Measurements from ENCODE around the gene CDH15. TPM values are rescaled to one million over a fixed set of nuclear protein-coding genes. Genes with fewer than 3 reads are reported as not detected.

Gene CDH15
- total and polyA plus RNA-seq, 9 of the 15 experiments (the other 6 are each of a cell fraction or from before 2014, with no cell fraction given) = 0.07 to 0.18 TPM; not detected in 7

DNA sequence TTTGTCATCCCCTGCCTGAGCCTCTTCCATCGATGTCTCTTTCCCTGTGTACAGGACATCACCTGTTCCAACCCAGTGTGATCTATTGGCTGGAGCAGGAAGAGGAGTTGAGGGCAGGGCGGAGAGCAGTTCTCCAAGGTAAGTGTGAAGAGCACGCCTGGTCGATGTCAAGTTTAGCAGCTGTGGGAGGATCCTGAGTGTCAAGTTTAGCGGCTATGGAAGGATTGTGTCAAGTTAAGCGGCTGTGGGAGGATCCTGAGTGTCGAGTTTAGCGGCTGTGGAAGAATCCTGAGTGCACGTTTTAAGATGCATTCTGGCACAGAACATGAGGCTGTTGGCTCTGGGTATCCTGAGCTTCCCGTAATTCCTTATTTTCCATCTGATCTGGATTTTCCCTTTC, 53.1 kb downstream of the CDH15 start:
- BruUV-seq (replicated peaks) = no TSS peak
- Histone ChIP-seq H3K27ac (ENCODE audit: extremely low read depth, low read depth, low read length) (no peak overlapping the region), H3K79me2 (ENCODE audit: control insufficient read depth, insufficient read depth, low read length) (peaks cover 10% of the 10 kb centered on the region; the same call in 2 of the 3 replicates), H3K4me2 (ENCODE audit: insufficient read depth, low read length) (no peak overlapping the region), H3K9me3 (replicated peaks; ENCODE audit: control insufficient read depth, insufficient read depth, low read depth, low read length) (peaks cover 37% of the 10 kb centered on the region), H3K4me1 (replicated peaks in 1 of 2; ENCODE audit: control insufficient read depth in 2 of 2, insufficient read depth in 2 of 2, low read length in 2 of 2) (peaks cover 2 to 5% of the 10 kb centered on the region in 2 experiments; a peak in 3 of 5 replicates), H4K20me1 (replicated peaks; ENCODE audit: control insufficient read depth, insufficient read depth, low read length) (no peaks in the 10 kb centered on the region), H3K27me3 (ENCODE audit: control insufficient read depth in 2 of 2, insufficient read depth in 2 of 2, low read length in 2 of 2) (no peaks in the 10 kb centered on the region), H3K9ac (ENCODE audit: insufficient read depth in 1 of 2, low read depth in 2 of 2, low read length in 2 of 2) (no peak overlapping the region), H2AFZ (ENCODE audit: low read depth, low read length) (no peak overlapping the region), H3K4me3 (no peak overlapping the region), H3K9me1 (ENCODE audit: control insufficient read depth, insufficient read depth, low read length) (no peaks in the 10 kb centered on the region), H3K36me3 (ENCODE audit: control insufficient read depth, insufficient read depth, low read length) (peaks cover 86% of the 10 kb centered on the region)
- FAIRE-seq = no peak
- intact Hi-C loops (cut with micrococcal nuclease) (no loop called here), in situ Hi-C loops (cut with MboI) (no loop called here)
- no peak for DNase-seq (ENCODE audit: extremely low read depth in 1 of 4, low spot score in 3 of 4)
- TF ChIP-seq, protein P1, sequence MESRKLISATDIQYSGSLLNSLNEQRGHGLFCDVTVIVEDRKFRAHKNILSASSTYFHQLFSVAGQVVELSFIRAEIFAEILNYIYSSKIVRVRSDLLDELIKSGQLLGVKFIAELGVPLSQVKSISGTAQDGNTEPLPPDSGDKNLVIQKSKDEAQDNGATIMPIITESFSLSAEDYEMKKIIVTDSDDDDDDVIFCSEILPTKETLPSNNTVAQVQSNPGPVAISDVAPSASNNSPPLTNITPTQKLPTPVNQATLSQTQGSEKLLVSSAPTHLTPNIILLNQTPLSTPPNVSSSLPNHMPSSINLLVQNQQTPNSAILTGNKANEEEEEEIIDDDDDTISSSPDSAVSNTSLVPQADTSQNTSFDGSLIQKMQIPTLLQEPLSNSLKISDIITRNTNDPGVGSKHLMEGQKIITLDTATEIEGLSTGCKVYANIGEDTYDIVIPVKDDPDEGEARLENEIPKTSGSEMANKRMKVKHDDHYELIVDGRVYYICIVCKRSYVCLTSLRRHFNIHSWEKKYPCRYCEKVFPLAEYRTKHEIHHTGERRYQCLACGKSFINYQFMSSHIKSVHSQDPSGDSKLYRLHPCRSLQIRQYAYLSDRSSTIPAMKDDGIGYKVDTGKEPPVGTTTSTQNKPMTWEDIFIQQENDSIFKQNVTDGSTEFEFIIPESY (CRISPR knock-in tag; IDR thresholded peaks at IDR 0.05) = peak; percentile 94
- TF ChIP-seq MLX (CRISPR knock-in tag; conservative IDR thresholded peaks at IDR 0.05) = no peak
- POLR2A ChIA-PET = no interaction called here
- CTCF ChIA-PET (ENCODE audit: low intra/inter-chr PET ratio) = no interaction called here
- 95% methylated on average over 10 of the region's 10 CpGs for WGBS (ENCODE audit: insufficient coverage, low coverage, missing lambda C conversion rate)
- ATAC-seq = no peak

DNA sequence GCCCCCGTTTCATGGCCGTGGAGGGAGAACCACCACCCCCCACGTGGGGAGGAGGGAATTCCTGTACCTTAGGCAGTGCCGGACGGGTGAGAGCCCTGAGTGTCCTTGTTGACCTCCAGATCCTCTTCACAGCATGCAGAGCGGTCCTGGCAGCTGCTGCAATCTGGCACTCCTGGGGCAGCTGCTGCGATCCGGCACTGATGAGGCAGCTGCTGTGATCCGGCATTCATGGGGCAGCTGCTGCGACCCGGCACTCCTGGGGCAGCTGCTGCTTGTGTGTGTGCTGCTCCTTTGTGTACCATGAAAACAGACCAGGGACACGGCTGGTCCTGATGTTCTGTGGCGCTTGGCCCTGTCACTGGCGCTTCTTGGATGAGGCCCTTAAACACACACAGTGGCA, 58.7 kb downstream of the CDH15 start:
- Histone ChIP-seq H3K9ac (ENCODE audit: insufficient read depth in 1 of 2, low read depth in 2 of 2, low read length in 2 of 2) (no peak overlapping the region), H3K27ac (ENCODE audit: extremely low read depth, low read depth, low read length) (no peak overlapping the region), H3K4me3 (no peak overlapping the region), H3K9me3 (replicated peaks; ENCODE audit: control insufficient read depth, insufficient read depth, low read depth, low read length) (peaks cover 62% of the 10 kb centered on the region), H4K20me1 (replicated peaks; ENCODE audit: control insufficient read depth, insufficient read depth, low read length) (no peaks in the 10 kb centered on the region), H3K9me1 (ENCODE audit: control insufficient read depth, insufficient read depth, low read length) (no peaks in the 10 kb centered on the region), H3K36me3 (ENCODE audit: control insufficient read depth, insufficient read depth, low read length) (peaks cover 84% of the 10 kb centered on the region), H3K27me3 (ENCODE audit: control insufficient read depth in 2 of 2, insufficient read depth in 2 of 2, low read length in 2 of 2) (no peaks in the 10 kb centered on the region), H2AFZ (ENCODE audit: low read depth, low read length) (no peak overlapping the region), H3K79me2 (ENCODE audit: control insufficient read depth, insufficient read depth, low read length) (no peaks in the 10 kb centered on the region), H3K4me1 (replicated peaks in 1 of 2; ENCODE audit: control insufficient read depth in 2 of 2, insufficient read depth in 2 of 2, low read length in 2 of 2) (no peaks in the 10 kb centered on the region), H3K4me2 (ENCODE audit: insufficient read depth, low read length) (no peak overlapping the region)
- intact Hi-C loops (cut with micrococcal nuclease) (no loop called here), in situ Hi-C loops (cut with MboI) (no loop called here)
- ATAC-seq (no peak), DNase-seq (ENCODE audit: extremely low read depth in 1 of 4, low spot score in 3 of 4) (no peak), FAIRE-seq (no peak)
- ChIA-PET POLR2A (no interaction called here), CTCF (ENCODE audit: low intra/inter-chr PET ratio) (no interaction called here)
- no TSS peak for BruUV-seq (replicated peaks)
- 97% methylated on average over 14 of the region's 14 CpGs for WGBS (ENCODE audit: insufficient coverage, low coverage, missing lambda C conversion rate)
- TF ChIP-seq MED1 (CRISPR knock-in tag; IDR thresholded peaks at IDR 0.05; ENCODE audit: borderline replicate concordance) = no peak
- no peak for TF ChIP-seq ZNF609 (CRISPR knock-in tag; IDR thresholded peaks at IDR 0.05; ENCODE audit: borderline replicate concordance)
- TF ChIP-seq ZNF431 (CRISPR knock-in tag; IDR thresholded peaks at IDR 0.05) = no peak
- no peak for TF ChIP-seq HCFC1 (IDR thresholded peaks at IDR 0.05; ENCODE audit: low read depth, low read length)
- TF ChIP-seq KLF6 (CRISPR knock-in tag; IDR thresholded peaks at IDR 0.05; ENCODE audit: borderline replicate concordance) = no peak
- no peak for TF ChIP-seq SRSF9 (IDR thresholded peaks at IDR 0.05; ENCODE audit: borderline replicate concordance, low read depth, low read length)

Measured in K562 (cell line).